SH-SY5Y (cell line): ENCODE measurements around the gene LRRC8B.

ENCODE experiments used
- GATA2 ChIP-seq: IDR thresholded peaks from 2 replicates; pipeline ENCODE4 v1.6.1; 2011; ENCODE audit warnings: mild to moderate bottlenecking, low read depth, low read length
- GATA3 ChIP-seq: IDR thresholded peaks from 2 replicates; pipeline ENCODE4 v1.6.1; 2011; ENCODE audit warnings: low read depth, mild to moderate bottlenecking, low read length, moderate library complexity

DNA sequence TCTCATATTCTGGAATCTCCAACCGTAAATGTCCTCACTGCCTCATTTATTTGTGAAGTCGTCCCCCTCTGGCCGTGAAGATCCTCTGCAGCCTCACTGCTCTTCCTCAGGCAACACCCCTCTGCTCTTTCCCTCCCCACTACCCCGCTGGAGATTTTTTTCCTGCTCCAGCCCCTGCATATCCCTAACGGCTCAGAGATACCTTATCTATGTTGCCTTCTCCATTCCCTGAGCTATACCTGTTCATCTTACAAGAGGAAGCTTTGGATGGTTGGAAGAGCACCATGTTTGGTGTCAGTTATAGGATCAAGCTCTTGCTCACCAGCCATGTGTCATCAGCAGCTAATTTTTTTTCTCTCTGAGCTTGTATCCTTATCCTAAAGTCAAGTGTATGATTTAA, 26.4 kb downstream of the LRRC8B start:
- TF ChIP-seq GATA2 (no peak), GATA3 (no peak)
